HG03064 (cell line): ENCODE data around the gene COL26A1.
"Not testable (repeated sequence)": the region's sequence is repeated elsewhere in the genome, so short reads cannot be mapped to it uniquely, and the experiment has no call there.

ENCODE experiments used
- ATAC-seq: cut with Tn5 transposase; IDR thresholded peaks from one replicate; pipeline ENCODE4 v1.9.1; 2021; ENCODE audit warnings: low read depth; ENCODE audit not compliant: unreplicated experiment

The COL26A1 gene

DNA sequence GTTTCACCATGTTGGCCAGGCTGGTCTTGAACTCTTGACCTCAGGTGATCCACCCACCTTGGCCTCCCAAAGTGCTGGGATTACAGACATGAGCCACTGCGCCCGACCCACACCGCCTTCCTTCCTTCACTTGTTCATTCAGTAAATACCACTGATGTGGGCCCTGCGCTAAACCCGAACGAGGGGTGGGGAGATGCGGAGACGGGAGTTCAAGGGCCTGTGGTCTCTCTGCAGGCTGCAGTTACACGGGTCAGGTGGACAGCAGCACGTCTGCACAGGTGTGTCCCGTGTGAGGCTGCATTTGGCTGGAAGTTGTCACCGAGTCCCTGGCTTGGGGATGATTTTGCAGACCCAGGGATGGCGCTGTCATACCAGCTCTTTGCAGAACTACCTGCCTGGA is 38.1 kb downstream of the COL26A1 start:
- no peak for ATAC-seq

DNA sequence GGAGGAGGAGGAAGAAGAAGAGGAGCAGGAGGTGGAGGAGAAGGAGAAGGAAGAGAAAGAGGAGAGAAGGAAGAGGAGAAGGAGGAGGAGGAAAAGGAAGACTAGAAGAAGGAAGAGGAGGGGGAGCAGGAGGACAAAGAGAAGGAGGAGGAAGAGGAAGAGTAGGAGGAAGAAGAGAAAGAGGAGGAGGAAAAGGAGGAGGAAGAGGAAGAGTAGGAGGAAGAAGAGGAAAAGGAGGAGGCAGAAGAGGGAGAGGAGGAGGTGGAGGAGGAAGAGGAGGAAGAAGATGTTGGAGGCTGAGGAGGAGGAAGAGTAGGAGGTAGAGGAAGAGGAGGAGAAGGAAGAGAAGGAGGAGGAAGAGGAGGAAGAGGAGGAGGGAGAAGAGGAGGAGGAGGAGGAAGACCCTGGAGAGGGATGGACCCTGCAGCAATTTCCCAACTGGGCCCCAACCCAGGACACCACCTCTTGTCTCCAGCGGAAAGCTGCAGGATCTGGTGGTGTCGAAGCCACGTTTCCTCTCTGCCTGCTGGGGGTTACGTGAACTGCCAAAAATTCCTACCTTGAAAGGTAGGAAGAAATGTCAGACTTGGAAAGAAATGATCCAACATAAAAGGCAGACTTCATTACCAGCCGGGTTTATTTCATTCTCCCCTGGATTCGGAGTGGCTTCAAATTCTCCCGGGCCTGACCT is 38.9 kb downstream of the COL26A1 start:
- ATAC-seq: no peak

DNA sequence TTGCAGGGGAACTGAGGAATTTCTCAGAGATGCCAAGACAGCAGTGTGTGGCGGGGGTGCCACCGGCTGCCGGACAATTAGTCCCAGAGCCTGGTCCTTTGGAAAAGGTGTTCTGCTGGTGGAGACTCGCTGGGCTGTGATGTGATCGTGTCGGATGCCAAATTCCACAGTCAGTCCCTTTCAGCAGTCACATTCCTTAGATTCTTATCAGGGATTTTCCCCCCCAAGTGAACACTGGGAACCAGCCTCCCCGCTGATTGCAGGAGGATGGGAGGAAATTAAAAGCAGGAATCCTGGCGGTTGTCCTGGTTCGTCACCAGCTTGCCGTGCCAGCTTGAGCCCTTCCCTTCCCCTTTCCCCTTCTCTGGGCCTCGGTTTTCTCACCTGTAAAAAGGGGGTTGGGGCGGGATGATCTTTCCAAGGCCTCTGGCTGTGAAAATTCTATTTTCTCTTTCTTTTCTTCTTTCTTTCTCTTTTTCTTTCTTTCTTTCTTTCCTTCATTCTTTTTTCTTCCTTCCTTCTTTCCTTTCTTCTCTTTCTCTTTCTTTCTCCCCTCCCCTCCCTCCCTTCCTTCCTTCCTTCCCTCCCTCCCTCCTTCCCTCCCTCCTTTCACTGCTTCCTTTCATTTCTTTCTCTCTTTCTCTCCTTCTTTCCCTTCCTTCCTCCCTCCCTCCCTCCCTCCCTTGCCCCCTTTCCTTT is 39.6 kb downstream of the COL26A1 start:
- no peak for ATAC-seq

GRCh38 chr7:101402835-101403234 is 40.2 kb downstream of the COL26A1 start:
- no peak for ATAC-seq

DNA sequence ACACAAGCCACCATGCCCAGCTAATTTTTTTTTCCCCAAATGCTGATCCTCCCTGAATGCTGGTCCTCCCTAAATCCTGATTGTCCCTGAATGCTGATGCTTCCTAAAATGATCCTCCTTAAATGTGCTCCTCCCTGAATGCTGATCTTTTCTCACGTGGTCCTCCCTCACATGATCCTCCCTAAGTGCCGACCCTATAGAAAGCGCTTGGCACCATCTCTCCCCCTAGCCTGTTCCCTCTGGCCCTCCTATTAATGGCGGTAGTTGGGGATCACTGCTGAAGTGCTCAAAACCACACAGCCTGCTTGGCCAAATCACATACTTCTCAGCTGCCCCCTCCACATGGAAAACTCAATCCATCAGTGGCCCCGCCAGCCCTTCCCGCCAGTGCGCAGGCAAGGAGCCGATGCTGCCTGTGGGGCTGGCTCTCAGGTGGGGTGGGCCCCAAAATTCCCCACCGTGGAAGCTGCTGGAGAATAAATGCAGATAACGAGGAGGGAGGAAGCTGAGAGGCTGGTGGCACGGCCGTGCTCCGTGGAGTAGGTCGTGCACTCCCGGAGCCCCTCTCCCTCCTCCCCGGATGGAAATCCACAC is 42.9 kb downstream of the COL26A1 start:
- ATAC-seq: no peak

DNA sequence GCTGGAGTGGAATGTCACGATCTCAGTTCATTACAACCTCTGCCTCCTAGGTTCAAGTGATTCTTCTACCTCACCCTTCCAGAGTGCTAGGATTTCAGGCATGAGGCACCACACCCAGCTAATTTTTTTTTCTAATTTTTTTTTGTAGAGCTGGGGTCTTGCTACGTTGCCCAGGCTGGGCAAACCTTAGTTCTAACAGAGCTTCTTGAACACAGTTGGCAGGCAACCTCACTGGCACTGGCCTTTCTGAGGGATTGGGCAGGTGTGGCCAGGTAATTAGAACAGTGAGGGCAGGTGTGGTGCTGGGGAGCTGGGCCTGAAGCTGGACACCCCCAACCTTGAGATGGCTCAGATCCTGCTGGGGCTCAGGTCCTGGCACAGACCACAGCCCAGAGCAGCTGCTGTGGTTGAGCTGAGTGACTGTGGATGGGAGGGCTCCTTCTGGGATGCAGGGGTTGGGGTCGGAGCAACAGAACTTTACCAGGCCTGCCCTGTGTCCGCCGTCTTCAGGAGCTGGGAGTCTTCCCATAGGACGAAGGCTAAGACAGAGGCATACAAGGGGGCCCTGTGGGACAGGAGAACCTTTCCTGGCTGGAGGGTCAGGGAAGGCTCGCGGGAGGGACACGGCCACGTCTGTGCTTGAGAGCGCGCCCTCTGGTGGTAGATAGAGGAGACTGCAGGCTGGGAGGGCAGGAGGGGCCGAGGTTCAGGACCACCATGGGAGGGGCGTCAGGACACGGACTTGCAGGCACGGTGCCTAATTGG is 48.2 kb downstream of the COL26A1 start:
- no peak for ATAC-seq

- ATAC-seq: no peak
Observed at GRCh38 chr7:101411508-101411874, 48.8 kb downstream of the COL26A1 start.

DNA sequence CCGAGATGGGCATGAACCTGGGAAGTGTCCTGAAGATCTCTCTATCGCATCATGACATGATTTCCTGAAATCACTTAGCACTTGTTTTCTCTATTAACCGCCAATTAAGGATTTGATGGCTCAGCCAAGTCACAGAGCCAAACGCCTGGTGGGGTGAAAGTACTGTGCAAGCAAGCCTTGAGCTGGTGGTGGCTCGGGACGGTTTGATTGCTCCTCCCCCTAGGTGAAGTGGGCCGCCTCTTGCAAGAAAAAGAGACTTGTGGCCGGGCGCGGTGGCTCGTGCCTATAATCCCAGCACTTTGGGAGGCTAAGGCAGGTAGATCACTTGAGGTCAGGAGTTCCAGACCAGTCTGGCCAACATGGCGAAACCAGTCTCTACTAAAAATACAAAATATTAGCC is 50.3 kb downstream of the COL26A1 start:
- ATAC-seq: no peak

DNA sequence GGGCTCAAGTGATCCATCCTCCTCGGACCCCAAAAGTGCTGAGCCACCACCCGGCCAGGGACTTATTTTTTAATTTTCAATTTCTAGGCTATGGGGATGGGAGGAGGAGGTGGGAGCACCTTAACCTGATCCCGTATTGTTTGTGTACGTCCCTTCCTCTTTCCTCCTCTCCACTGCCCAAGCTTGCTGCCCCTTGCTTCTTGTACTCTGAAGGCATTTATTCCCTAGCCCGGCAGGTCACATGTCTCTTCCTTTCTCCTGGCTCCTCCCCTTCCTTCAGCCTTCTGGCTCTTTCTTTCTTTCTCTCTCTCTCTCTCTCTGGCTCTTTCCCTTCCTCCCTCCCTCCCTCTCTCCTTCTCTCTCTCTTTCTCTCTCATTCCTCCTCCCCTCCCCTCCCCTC is 56.0 kb downstream of the COL26A1 start:
- ATAC-seq: no peak

GRCh38 chr7:101419831-101420230 is 57.2 kb downstream of the COL26A1 start:
- ATAC-seq: no peak

DNA sequence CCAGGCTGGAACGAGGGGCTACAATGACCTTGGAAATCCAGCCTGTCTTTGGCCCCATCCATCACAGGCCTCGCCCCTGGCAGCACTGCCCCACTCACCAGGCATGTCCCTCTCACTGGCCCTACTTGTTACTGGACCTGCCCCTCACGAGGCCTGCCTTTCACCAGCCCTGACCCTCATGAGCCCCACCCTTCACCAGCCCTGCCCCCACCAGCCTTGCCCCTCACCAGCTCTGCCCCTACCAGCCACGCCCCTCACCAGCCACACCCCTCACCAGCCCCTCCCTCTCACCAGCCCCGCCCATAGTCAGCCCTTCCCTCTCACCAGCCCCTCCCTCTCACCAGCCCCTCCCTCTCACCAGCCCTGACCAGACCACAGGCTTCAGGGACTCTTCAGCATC is 57.8 kb downstream of the COL26A1 start:
- ATAC-seq: no peak

- no peak for ATAC-seq
Observed at GRCh38 chr7:101422356-101423195, 59.9 kb downstream of the COL26A1 start.

DNA sequence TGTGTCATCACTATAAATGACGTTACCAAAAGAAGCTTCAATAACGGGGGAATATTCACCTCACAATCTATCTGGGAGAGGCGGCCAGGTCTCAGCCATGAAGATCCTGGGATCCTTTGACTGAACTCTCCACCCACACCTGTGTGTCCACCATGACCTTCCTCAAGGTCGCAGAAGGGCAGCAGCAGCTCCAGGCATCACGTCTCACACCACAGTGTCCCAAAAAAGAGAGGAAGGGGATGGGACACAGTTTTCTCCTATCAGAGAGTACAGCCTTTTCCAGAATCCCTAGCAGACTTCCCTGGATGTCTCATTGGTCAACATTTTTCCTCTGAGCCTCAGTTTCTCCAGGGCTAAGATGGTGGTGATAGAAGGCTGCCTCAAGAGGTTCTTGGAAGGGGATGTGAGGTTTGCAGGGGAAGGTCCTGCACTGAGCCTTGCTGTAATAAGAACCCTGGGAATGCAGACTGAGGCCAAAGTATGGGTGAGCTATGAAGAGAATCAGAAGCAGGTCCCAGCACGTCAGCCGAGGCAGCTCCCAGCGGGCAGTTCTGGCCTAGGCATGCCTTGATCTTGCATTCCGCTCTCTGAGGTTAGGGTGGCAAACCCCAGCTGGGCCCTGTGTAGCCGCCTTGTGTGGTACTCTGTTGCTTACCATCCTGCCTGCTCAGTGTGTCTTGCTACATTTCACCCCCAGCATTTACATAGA is 63.8 kb downstream of the COL26A1 start:
- ATAC-seq: no peak

GRCh38 chr7:101428093-101428866 is 65.6 kb downstream of the COL26A1 start:
- ATAC-seq: no peak

- ATAC-seq: no peak
Observed at GRCh38 chr7:101432316-101432715, 69.6 kb downstream of the COL26A1 start.

- no peak for ATAC-seq
Observed at GRCh38 chr7:101433688-101434087, 71.0 kb downstream of the COL26A1 start.

DNA sequence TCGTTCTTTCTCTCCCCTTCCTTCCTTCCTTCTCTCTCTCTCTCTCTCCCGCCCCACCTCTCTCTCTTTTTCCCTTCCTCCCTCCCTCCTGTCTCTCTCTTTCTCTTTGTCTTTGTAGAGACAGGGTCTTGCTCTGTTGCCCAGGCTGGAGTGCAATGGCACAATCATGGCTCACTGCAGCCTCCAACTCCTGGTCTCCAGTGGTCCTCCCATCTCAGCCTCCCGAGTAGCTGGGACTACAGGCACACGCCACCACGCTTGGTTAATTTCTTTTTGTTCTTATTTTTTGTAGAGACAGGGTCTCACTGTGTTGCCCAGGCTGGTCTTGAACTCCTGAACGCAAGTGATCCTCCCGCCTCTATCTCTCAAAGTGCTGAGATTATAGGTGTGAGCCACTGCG is 71.5 kb downstream of the COL26A1 start:
- ATAC-seq: not testable (repeated sequence)

DNA sequence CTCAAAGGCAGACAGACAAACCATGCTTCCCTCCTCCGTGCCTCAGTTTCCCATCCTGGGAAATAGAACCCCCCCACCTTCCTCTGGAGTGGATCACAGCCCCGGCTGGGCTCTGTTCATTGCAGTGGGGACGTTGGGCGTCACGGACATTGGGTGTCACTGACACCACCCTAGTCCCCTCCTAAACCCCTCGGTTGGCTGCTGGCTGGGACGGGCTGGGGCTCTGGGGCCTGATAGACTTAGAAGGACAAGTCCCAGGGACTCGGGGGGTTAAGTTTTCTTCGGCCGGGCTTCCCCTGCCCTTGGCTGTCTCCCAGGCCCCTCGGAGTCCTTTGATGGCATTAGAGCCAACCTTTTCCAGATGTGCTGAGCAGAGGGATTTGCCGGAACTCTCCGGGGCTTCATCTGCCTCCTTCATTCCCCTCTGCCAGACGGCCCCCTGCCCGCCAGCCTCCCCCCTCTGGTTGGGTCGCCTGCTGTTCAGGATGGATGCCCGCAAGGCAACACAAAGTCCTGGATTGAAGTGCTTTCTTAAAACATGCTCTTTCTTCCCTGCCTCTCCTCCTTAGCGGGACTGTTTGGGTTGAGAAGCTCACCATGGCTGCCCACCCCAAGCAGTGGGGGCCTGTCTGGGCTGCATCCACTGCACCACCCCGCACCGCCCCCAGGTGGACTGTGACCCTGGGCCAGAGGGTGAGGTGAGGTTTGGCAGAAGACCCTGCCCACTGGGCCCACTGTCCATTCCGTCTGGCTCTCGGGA is 73.0 kb downstream of the COL26A1 start:
- no peak for ATAC-seq
